ENCODE data around the gene WNK2.

Gene WNK2

GRCh38 chr9:93161786-93162562, 22.0 kb upstream of the WNK2 start:
- H3K4me1 ChIP-seq, result peaks cover 30% of the 10 kb centered on the region
- no peak overlapping the region for H3K4me3 ChIP-seq
- H3K9me3 ChIP-seq, result no peaks in the 10 kb centered on the region
- TF ChIP-seq Cebpa-rat (IDR thresholded peaks at IDR 0.05), result no peak
- no peaks in the 10 kb centered on the region for H4K20me1 ChIP-seq
- no peak overlapping the region for H3K27ac ChIP-seq
- no peaks in the 10 kb centered on the region for H3K36me3 ChIP-seq
- no peak overlapping the region for H3K4me2 ChIP-seq
- no peak overlapping the region for H3K9ac ChIP-seq
- H3K27me3 ChIP-seq, result no peaks in the 10 kb centered on the region

- no peaks in the 10 kb centered on the region for H3K36me3 ChIP-seq
- no peak overlapping the region for H3K4me3 ChIP-seq
- H3K27ac ChIP-seq, result no peak overlapping the region
- H4K20me1 ChIP-seq, result no peaks in the 10 kb centered on the region
- H3K9ac ChIP-seq, result no peak overlapping the region
- H3K4me2 ChIP-seq, result no peak overlapping the region
- no peaks in the 10 kb centered on the region for H3K27me3 ChIP-seq
- no peak for TF ChIP-seq Cebpa-rat (IDR thresholded peaks at IDR 0.05)
- H3K9me3 ChIP-seq, result no peaks in the 10 kb centered on the region
- H3K4me1 ChIP-seq, result peaks cover 12% of the 10 kb centered on the region
Observed at GRCh38 chr9:93164085-93164484, 19.9 kb upstream of the WNK2 start.

GRCh38 chr9:93166699-93167098, 17.2 kb upstream of the WNK2 start:
- Histone ChIP-seq H3K27me3 (no peaks in the 10 kb centered on the region), H3K9me3 (no peaks in the 10 kb centered on the region), H4K20me1 (no peaks in the 10 kb centered on the region), H3K36me3 (no peaks in the 10 kb centered on the region), H3K9ac (no peak overlapping the region), H3K27ac (no peak overlapping the region), H3K4me2 (no peak overlapping the region), H3K4me1 (no peaks in the 10 kb centered on the region), H3K4me3 (no peak overlapping the region)
- no peak for TF ChIP-seq Cebpa-rat (IDR thresholded peaks at IDR 0.05)

GRCh38 chr9:93167185-93167584, 16.8 kb upstream of the WNK2 start:
- no peaks in the 10 kb centered on the region for H4K20me1 ChIP-seq
- H3K4me3 ChIP-seq, result no peak overlapping the region
- H3K27ac ChIP-seq, result no peak overlapping the region
- H3K4me1 ChIP-seq, result no peaks in the 10 kb centered on the region
- no peak for TF ChIP-seq Cebpa-rat (IDR thresholded peaks at IDR 0.05)
- no peak overlapping the region for H3K9ac ChIP-seq
- no peak overlapping the region for H3K4me2 ChIP-seq
- H3K36me3 ChIP-seq, result no peaks in the 10 kb centered on the region
- no peaks in the 10 kb centered on the region for H3K27me3 ChIP-seq
- H3K9me3 ChIP-seq, result no peaks in the 10 kb centered on the region

GRCh38 chr9:93167838-93168237, 16.1 kb upstream of the WNK2 start:
- TF ChIP-seq Cebpa-rat (IDR thresholded peaks at IDR 0.05), result no peak
- Histone ChIP-seq H3K36me3 (no peaks in the 10 kb centered on the region), H3K4me3 (no peak overlapping the region), H3K9ac (no peak overlapping the region), H3K4me2 (no peak overlapping the region), H3K27ac (no peak overlapping the region), H4K20me1 (no peaks in the 10 kb centered on the region), H3K9me3 (no peaks in the 10 kb centered on the region), H3K27me3 (no peaks in the 10 kb centered on the region), H3K4me1 (no peaks in the 10 kb centered on the region)

- no peak overlapping the region for H3K9ac ChIP-seq
- H3K4me3 ChIP-seq, result no peak overlapping the region
- no peaks in the 10 kb centered on the region for H3K27me3 ChIP-seq
- H4K20me1 ChIP-seq, result no peaks in the 10 kb centered on the region
- H3K4me2 ChIP-seq, result no peak overlapping the region
- TF ChIP-seq Cebpa-rat (IDR thresholded peaks at IDR 0.05), result no peak
- H3K9me3 ChIP-seq, result no peaks in the 10 kb centered on the region
- no peaks in the 10 kb centered on the region for H3K36me3 ChIP-seq
- H3K4me1 ChIP-seq, result no peaks in the 10 kb centered on the region
- no peak overlapping the region for H3K27ac ChIP-seq
Observed at GRCh38 chr9:93168581-93168980, 15.4 kb upstream of the WNK2 start.

- no peaks in the 10 kb centered on the region for H3K4me1 ChIP-seq
- H3K27ac ChIP-seq, result no peak overlapping the region
- H3K4me3 ChIP-seq, result no peak overlapping the region
- H3K9me3 ChIP-seq, result no peaks in the 10 kb centered on the region
- H3K9ac ChIP-seq, result no peak overlapping the region
- no peak overlapping the region for H3K4me2 ChIP-seq
- TF ChIP-seq Cebpa-rat (IDR thresholded peaks at IDR 0.05), result no peak
- no peaks in the 10 kb centered on the region for H3K27me3 ChIP-seq
- no peaks in the 10 kb centered on the region for H3K36me3 ChIP-seq
- H4K20me1 ChIP-seq, result no peaks in the 10 kb centered on the region
Observed at GRCh38 chr9:93169444-93169843, 14.5 kb upstream of the WNK2 start.

- H3K36me3 ChIP-seq, result no peaks in the 10 kb centered on the region
- H3K27me3 ChIP-seq, result no peaks in the 10 kb centered on the region
- no peaks in the 10 kb centered on the region for H4K20me1 ChIP-seq
- no peak overlapping the region for H3K4me3 ChIP-seq
- peaks cover 9% of the 10 kb centered on the region for H3K4me1 ChIP-seq
- no peak for TF ChIP-seq Cebpa-rat (IDR thresholded peaks at IDR 0.05)
- H3K4me2 ChIP-seq, result no peak overlapping the region
- H3K27ac ChIP-seq, result no peak overlapping the region
- H3K9ac ChIP-seq, result no peak overlapping the region
- H3K9me3 ChIP-seq, result no peaks in the 10 kb centered on the region
Observed at GRCh38 chr9:93170571-93170970, 13.4 kb upstream of the WNK2 start.

GRCh38 chr9:93171261-93171990, 12.5 kb upstream of the WNK2 start:
- Histone ChIP-seq H3K4me2 (no peak overlapping the region), H3K4me1 (peaks cover 9% of the 10 kb centered on the region), H3K27me3 (no peaks in the 10 kb centered on the region), H3K36me3 (no peaks in the 10 kb centered on the region), H3K27ac (no peak overlapping the region), H4K20me1 (no peaks in the 10 kb centered on the region), H3K9ac (no peak overlapping the region), H3K4me3 (no peak overlapping the region), H3K9me3 (no peaks in the 10 kb centered on the region)
- TF ChIP-seq Cebpa-rat (IDR thresholded peaks at IDR 0.05), result no peak

GRCh38 chr9:93172666-93173364, 11.1 kb upstream of the WNK2 start:
- no peak for TF ChIP-seq Cebpa-rat (IDR thresholded peaks at IDR 0.05)
- no peak overlapping the region for H3K9ac ChIP-seq
- H3K4me3 ChIP-seq, result no peak overlapping the region

More at GRCh38 chr9:93172666-93173364, 11.1 kb upstream of the WNK2 start:
- Histone ChIP-seq H3K27me3 (no peaks in the 10 kb centered on the region), H3K4me1 (peaks cover 12% of the 10 kb centered on the region), H3K27ac (no peak overlapping the region), H3K36me3 (no peaks in the 10 kb centered on the region), H3K9me3 (no peaks in the 10 kb centered on the region), H3K4me2 (no peak overlapping the region), H4K20me1 (no peaks in the 10 kb centered on the region)
